ENCODE measurements around the gene C1orf21. TPM values are rescaled to one million over a fixed set of nuclear protein-coding genes. Genes with fewer than 3 reads are reported as not detected.

The C1orf21 gene
- polyA plus RNA-seq, 1 of the 3 experiments (the other 2 are of a cell fraction) = 4.8 TPM

DNA sequence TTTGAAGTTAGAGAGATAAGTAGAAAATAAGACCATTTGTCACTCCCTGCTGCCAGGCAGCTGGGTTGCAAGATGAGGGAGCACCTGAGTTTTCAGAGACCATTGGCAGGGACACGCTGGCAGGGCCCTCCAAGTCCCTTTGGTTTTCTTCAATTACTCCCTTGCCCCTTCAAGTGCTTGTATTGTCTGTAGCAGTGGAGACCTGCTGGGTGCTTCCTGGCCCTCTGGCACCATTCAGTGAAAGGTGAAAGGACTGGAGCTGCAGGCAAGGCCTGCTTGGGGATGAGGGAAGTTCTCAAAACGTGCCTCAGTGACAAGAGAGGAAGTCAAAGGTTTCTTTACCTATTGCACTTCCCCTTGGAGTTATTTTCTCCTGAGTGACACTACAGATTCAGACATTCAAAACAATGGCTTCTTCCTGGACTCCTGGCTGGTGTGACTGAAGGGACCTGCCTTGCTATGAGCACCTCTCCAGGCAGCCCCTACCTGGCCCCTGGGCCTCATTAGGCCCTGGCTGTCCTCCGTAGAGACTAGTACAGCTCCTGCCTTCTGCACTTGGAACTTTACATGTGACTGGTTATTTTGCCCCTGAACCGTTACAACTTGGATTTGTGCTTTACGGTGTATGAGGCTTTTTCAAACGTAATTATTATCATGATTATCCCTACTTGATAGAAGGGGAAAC, 100.1 kb downstream of the C1orf21 start:
- no peak for TF ChIP-seq NRF1 (IDR thresholded peaks at IDR 0.05; ENCODE audit: low read depth, low read length)
- no peaks in the 10 kb centered on the region for H3K9me3 ChIP-seq
- H3K27ac ChIP-seq (ENCODE audit: low read depth in 2 of 2, low read length in 1 of 2) = no peak overlapping the region
- H3K36me3 ChIP-seq (replicated peaks in 1 of 2; ENCODE audit: control insufficient read depth in 1 of 2, insufficient read depth in 2 of 2, low read length in 1 of 2) = no peaks in the 10 kb centered on the region
- H4K20me1 ChIP-seq (ENCODE audit: insufficient read depth) = no peaks in the 10 kb centered on the region
- POLR2A ChIA-PET = no interaction called here
- no peak overlapping the region for H2AFZ ChIP-seq (ENCODE audit: low read depth)
- no peak overlapping the region for H3K9ac ChIP-seq
- DNase-seq = no peak
- CTCF ChIA-PET = interaction anchor here (0.7 to 0.8 kb wide), 2 partner anchors 44 to 105 kb away, joined by 3 to 4 read pairs; no protein-coding TSS in a partner anchor
- 93% methylated on average over 6 of the region's 6 CpGs for WGBS (ENCODE audit: low lambda C conversion rate)
- peaks cover 20% of the 10 kb centered on the region for H3F3A ChIP-seq (replicated peaks; ENCODE audit: insufficient read depth)
- H3K79me2 ChIP-seq (ENCODE audit: insufficient read depth) = peaks cover 15% of the 10 kb centered on the region
- no peaks in the 10 kb centered on the region for H3K9me2 ChIP-seq
- H3K4me3 ChIP-seq (ENCODE audit: low read depth in 2 of 2, low read length in 1 of 2) = no peak overlapping the region
- H3K27me3 ChIP-seq (ENCODE audit: insufficient read depth) = no peaks in the 10 kb centered on the region
- peaks cover 28 to 47% of the 10 kb centered on the region in 2 experiments; a peak in 3 of 4 replicates for H3K4me1 ChIP-seq (ENCODE audit: control insufficient read depth in 1 of 2, insufficient read depth in 2 of 2, low read depth in 1 of 2, low read length in 1 of 2)
- H3K4me2 ChIP-seq = no peak overlapping the region

DNA sequence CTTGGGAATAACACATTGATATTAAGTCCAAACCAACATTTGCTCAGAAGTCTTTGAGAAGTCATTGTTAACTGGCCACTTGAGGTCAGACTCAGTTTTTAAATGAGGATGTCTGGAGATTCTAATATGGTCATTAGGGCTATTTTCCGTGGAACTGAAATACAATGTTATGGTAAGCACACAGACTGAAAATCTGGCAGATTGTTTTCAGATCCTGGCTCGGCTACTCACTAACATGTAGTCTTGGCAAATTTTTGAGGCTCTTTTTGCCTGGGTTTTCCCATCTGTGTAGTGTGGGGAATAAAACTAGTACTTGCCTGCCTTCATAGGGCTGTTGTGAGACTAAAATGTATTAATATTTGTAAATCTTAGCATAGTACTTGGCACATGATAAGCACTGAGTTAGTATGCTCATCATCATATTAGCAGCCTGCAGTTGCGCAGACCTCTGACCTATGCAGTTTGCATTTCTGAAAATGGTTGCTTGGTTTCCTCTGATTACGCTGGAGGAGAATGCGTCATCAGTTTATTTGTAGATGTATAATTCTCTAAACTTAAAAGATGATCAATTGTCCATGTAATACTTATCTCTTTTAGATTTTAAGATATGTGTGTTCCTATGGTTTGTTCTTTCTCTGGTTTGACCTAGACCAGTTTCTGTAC, 100.8 kb downstream of the C1orf21 start:
- POLR2A ChIA-PET = no interaction called here
- TF ChIP-seq, protein P1, sequence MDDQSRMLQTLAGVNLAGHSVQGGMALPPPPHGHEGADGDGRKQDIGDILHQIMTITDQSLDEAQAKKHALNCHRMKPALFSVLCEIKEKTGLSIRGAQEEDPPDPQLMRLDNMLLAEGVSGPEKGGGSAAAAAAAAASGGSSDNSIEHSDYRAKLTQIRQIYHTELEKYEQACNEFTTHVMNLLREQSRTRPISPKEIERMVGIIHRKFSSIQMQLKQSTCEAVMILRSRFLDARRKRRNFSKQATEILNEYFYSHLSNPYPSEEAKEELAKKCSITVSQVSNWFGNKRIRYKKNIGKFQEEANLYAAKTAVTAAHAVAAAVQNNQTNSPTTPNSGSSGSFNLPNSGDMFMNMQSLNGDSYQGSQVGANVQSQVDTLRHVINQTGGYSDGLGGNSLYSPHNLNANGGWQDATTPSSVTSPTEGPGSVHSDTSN (IDR thresholded peaks at IDR 0.05) = no peak
- TF ChIP-seq TEAD4 (IDR thresholded peaks at IDR 0.05; ENCODE audit: borderline replicate concordance, insufficient read depth) (no peak), SMC3 (IDR thresholded peaks at IDR 0.05; ENCODE audit: low read depth, low read length) (no peak), FOSL2 (IDR thresholded peaks at IDR 0.05; ENCODE audit: borderline replicate concordance, low read depth) (no peak), YY1 (IDR thresholded peaks at IDR 0.05; ENCODE audit: low read depth) (no peak), TCF12 (IDR thresholded peaks at IDR 0.05) (no peak)
- CTCF ChIA-PET = no interaction called here
- H3F3A ChIP-seq (replicated peaks; ENCODE audit: insufficient read depth) = peaks cover 24% of the 10 kb centered on the region
- no peaks in the 10 kb centered on the region for H3K9me3 ChIP-seq
- H3K79me2 ChIP-seq (ENCODE audit: insufficient read depth) = peaks cover 15% of the 10 kb centered on the region
- H3K27ac ChIP-seq (ENCODE audit: low read depth in 2 of 2, low read length in 1 of 2) = no peak overlapping the region
- WGBS (ENCODE audit: low lambda C conversion rate) = 87% methylated on average over 5 of the region's 5 CpGs
- no peak for DNase-seq
- H3K4me1 ChIP-seq (ENCODE audit: control insufficient read depth in 1 of 2, insufficient read depth in 2 of 2, low read depth in 1 of 2, low read length in 1 of 2) = peaks cover 27 to 50% of the 10 kb centered on the region in 2 experiments; a peak in 3 of 4 replicates
- H3K4me3 ChIP-seq (ENCODE audit: low read depth in 2 of 2, low read length in 1 of 2) = no peak overlapping the region
- no peaks in the 10 kb centered on the region for H4K20me1 ChIP-seq (ENCODE audit: insufficient read depth)
- no peak overlapping the region for H3K9ac ChIP-seq
- H3K27me3 ChIP-seq (ENCODE audit: insufficient read depth) = no peaks in the 10 kb centered on the region
- no peaks in the 10 kb centered on the region for H3K36me3 ChIP-seq (replicated peaks in 1 of 2; ENCODE audit: control insufficient read depth in 1 of 2, insufficient read depth in 2 of 2, low read length in 1 of 2)
- no peaks in the 10 kb centered on the region for H3K9me2 ChIP-seq
- H3K4me2 ChIP-seq = no peak overlapping the region
- no peak overlapping the region for H2AFZ ChIP-seq (ENCODE audit: low read depth)

DNA sequence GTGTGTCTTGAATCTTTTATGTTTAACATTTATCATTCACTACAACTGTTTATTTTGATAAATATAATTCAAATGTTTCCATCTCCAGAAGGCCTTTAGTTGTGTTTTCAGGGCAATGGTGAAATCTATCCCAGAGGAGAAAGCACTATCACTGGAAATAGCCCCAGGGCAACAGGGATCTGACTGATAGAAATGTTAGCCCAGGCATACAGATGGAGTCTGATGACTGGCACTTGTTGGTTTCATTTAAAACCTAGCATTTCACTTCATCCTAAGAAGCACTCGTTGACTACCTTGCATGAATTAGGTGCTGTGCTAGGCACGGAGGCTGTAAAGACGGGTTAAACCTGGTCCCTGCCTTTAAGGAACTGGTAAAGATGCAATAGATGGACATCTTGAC, 103.1 kb downstream of the C1orf21 start:
- POLR2A ChIA-PET = no interaction called here
- Histone ChIP-seq H3K27ac (ENCODE audit: low read depth in 2 of 2, low read length in 1 of 2) (peak overlapping the region; percentile 30 to 97; a peak in 2 of 4 replicates), H3K27me3 (ENCODE audit: insufficient read depth) (no peaks in the 10 kb centered on the region), H3K4me2 (0 out of 2 replicates have a peak overlapping the region, but pooled peaks have one; percentile 29), H3K36me3 (replicated peaks in 1 of 2; ENCODE audit: control insufficient read depth in 1 of 2, insufficient read depth in 2 of 2, low read length in 1 of 2) (no peaks in the 10 kb centered on the region), H3K4me1 (ENCODE audit: control insufficient read depth in 1 of 2, insufficient read depth in 2 of 2, low read depth in 1 of 2, low read length in 1 of 2) (peaks cover 12 to 51% of the 10 kb centered on the region in 2 experiments; a peak in 3 of 4 replicates), H3K9ac (no peak overlapping the region), H3K79me2 (ENCODE audit: insufficient read depth) (peaks cover 20% of the 10 kb centered on the region), H3K9me2 (no peaks in the 10 kb centered on the region), H3K9me3 (no peaks in the 10 kb centered on the region), H3F3A (replicated peaks; ENCODE audit: insufficient read depth) (peaks cover 29% of the 10 kb centered on the region), H3K4me3 (ENCODE audit: low read depth in 2 of 2, low read length in 1 of 2) (no peak overlapping the region), H2AFZ (ENCODE audit: low read depth) (peak overlapping the region; percentile 56; the same call in 1 of the 2 replicates), H4K20me1 (ENCODE audit: insufficient read depth) (no peaks in the 10 kb centered on the region)
- CTCF ChIA-PET = no interaction called here
- DNase-seq = peak; percentile 25
- TF ChIP-seq FOXJ3 (CRISPR knock-in tag; IDR thresholded peaks at IDR 0.05) (no peak), SMC3 (IDR thresholded peaks at IDR 0.05; ENCODE audit: low read depth, low read length) (no peak), NRF1 (IDR thresholded peaks at IDR 0.05; ENCODE audit: low read depth, low read length) (no peak)
- TF ChIP-seq, protein P2, sequence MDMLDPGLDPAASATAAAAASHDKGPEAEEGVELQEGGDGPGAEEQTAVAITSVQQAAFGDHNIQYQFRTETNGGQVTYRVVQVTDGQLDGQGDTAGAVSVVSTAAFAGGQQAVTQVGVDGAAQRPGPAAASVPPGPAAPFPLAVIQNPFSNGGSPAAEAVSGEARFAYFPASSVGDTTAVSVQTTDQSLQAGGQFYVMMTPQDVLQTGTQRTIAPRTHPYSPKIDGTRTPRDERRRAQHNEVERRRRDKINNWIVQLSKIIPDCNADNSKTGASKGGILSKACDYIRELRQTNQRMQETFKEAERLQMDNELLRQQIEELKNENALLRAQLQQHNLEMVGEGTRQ (IDR thresholded peaks at IDR 0.05; ENCODE audit: borderline replicate concordance, low read depth, low read length) = no peak
- TF ChIP-seq, protein P3, sequence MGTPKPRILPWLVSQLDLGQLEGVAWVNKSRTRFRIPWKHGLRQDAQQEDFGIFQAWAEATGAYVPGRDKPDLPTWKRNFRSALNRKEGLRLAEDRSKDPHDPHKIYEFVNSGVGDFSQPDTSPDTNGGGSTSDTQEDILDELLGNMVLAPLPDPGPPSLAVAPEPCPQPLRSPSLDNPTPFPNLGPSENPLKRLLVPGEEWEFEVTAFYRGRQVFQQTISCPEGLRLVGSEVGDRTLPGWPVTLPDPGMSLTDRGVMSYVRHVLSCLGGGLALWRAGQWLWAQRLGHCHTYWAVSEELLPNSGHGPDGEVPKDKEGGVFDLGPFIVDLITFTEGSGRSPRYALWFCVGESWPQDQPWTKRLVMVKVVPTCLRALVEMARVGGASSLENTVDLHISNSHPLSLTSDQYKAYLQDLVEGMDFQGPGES (IDR thresholded peaks at IDR 0.05; ENCODE audit: low read depth, low read length) = no peak
- TF ChIP-seq, protein P4, sequence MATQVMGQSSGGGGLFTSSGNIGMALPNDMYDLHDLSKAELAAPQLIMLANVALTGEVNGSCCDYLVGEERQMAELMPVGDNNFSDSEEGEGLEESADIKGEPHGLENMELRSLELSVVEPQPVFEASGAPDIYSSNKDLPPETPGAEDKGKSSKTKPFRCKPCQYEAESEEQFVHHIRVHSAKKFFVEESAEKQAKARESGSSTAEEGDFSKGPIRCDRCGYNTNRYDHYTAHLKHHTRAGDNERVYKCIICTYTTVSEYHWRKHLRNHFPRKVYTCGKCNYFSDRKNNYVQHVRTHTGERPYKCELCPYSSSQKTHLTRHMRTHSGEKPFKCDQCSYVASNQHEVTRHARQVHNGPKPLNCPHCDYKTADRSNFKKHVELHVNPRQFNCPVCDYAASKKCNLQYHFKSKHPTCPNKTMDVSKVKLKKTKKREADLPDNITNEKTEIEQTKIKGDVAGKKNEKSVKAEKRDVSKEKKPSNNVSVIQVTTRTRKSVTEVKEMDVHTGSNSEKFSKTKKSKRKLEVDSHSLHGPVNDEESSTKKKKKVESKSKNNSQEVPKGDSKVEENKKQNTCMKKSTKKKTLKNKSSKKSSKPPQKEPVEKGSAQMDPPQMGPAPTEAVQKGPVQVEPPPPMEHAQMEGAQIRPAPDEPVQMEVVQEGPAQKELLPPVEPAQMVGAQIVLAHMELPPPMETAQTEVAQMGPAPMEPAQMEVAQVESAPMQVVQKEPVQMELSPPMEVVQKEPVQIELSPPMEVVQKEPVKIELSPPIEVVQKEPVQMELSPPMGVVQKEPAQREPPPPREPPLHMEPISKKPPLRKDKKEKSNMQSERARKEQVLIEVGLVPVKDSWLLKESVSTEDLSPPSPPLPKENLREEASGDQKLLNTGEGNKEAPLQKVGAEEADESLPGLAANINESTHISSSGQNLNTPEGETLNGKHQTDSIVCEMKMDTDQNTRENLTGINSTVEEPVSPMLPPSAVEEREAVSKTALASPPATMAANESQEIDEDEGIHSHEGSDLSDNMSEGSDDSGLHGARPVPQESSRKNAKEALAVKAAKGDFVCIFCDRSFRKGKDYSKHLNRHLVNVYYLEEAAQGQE (IDR thresholded peaks at IDR 0.05; ENCODE audit: low read depth, low read length) = no peak
- WGBS (ENCODE audit: low lambda C conversion rate) = 86% methylated on average over 3 of the region's 3 CpGs

Measured in SK-N-SH (cell line).